Neural crest cell (in vitro differentiated cells): ENCODE results near the gene LIMK2. TPM values are rescaled to one million over a fixed set of nuclear protein-coding genes. Genes with fewer than 3 reads are reported as not detected.
A peak's percentile ranks its signal among the peaks of the same experiment; 100 is the strongest.
"Not testable (repeated sequence)": the region's sequence is repeated elsewhere in the genome, so short reads cannot be mapped to it uniquely, and the experiment has no call there.

ENCODE experiments used
- DNase-seq: peaks from one replicate; pipeline ENCODE4 v3.0.0; 2021; ENCODE audit warnings: low read depth, mixed read lengths, low spot score
- H3K27ac Mint-ChIP-seq: one replicate; pipeline ENCODE4 v1.8.0; 2021; ENCODE audit warnings: mild to moderate bottlenecking, mixed read lengths; ENCODE audit not compliant: unreplicated experiment
- H3K27me3 Mint-ChIP-seq: 2 replicates; pipeline ENCODE4 v1.8.0; 2021; ENCODE audit warnings: low read depth, mild to moderate bottlenecking, mixed read lengths
- H3K36me3 Mint-ChIP-seq: 2 replicates; pipeline ENCODE4 v1.8.0; 2021; ENCODE audit warnings: low read depth, mild to moderate bottlenecking, mixed read lengths
- H3K4me1 Mint-ChIP-seq: 2 replicates; pipeline ENCODE4 v1.8.0; 2021; ENCODE audit warnings: mixed read lengths
- H3K4me3 Mint-ChIP-seq: one replicate; pipeline ENCODE4 v1.8.0; 2021; ENCODE audit warnings: mild to moderate bottlenecking, mixed read lengths
- H3K9me3 Mint-ChIP-seq: 2 replicates; pipeline ENCODE4 v1.8.0; 2021; ENCODE audit warnings: mixed read lengths
- CTCF ChIP-seq: fragments of 200-600 bp; sonication (generic); conservative IDR thresholded peaks from 2 replicates; pipeline ENCODE4 v1.5.0; 2021; ENCODE audit warnings: antibody characterized with exemption, mild to moderate bottlenecking
- total RNA-seq: library from RNA; stranded (reverse); gene quantifications from 2 replicates; pipeline ENCODE4 v1.2.1, GENCODE V29; 2021

Gene LIMK2
- total RNA-seq, 1 donor from 2014 or later = 35.1 TPM

- no peaks in the 10 kb centered on the region for H3K9me3 Mint-ChIP-seq
- TF ChIP-seq CTCF = no peak
- peaks cover 23% of the 10 kb centered on the region for H3K4me1 Mint-ChIP-seq
- H3K4me3 Mint-ChIP-seq = no peak overlapping the region
- DNase-seq = no peak
- H3K27ac Mint-ChIP-seq = no peak overlapping the region
- H3K27me3 Mint-ChIP-seq = no peaks in the 10 kb centered on the region
- H3K36me3 Mint-ChIP-seq = no peaks in the 10 kb centered on the region
Observed at GRCh38 chr22:31244046-31244942, 32.2 kb downstream of the LIMK2 start.

GRCh38 chr22:31244943-31245451 lies 32.9 kb downstream of the LIMK2 start:
- Mint-ChIP-seq H3K4me1 (peaks cover 25% of the 10 kb centered on the region), H3K4me3 (no peak overlapping the region), H3K36me3 (no peaks in the 10 kb centered on the region), H3K27ac (no peak overlapping the region), H3K9me3 (no peaks in the 10 kb centered on the region), H3K27me3 (no peaks in the 10 kb centered on the region)
- no peak for TF ChIP-seq CTCF
- no peak for DNase-seq

- peaks cover 33% of the 10 kb centered on the region for H3K4me1 Mint-ChIP-seq
- H3K36me3 Mint-ChIP-seq, H3K9me3 Mint-ChIP-seq, H3K27ac Mint-ChIP-seq, H3K27me3 Mint-ChIP-seq, H3K4me3 Mint-ChIP-seq, DNase-seq: not testable (repeated sequence)
Observed at GRCh38 chr22:31245998-31246397, 33.9 kb downstream of the LIMK2 start.

- no peak for TF ChIP-seq CTCF
- H3K27me3 Mint-ChIP-seq = no peaks in the 10 kb centered on the region
- no peaks in the 10 kb centered on the region for H3K36me3 Mint-ChIP-seq
- no peak overlapping the region for H3K4me3 Mint-ChIP-seq
- H3K4me1 Mint-ChIP-seq = peaks cover 33% of the 10 kb centered on the region
- no peaks in the 10 kb centered on the region for H3K9me3 Mint-ChIP-seq
- H3K27ac Mint-ChIP-seq = peak overlapping the region; percentile 29
- no peak for DNase-seq
Observed at GRCh38 chr22:31246687-31247086, 34.6 kb downstream of the LIMK2 start.

GRCh38 chr22:31247726-31248125 lies 35.6 kb downstream of the LIMK2 start:
- Mint-ChIP-seq H3K27ac (peak overlapping the region; percentile 85), H3K36me3 (no peaks in the 10 kb centered on the region), H3K4me1 (peaks cover 33% of the 10 kb centered on the region), H3K9me3 (no peaks in the 10 kb centered on the region), H3K27me3 (no peaks in the 10 kb centered on the region), H3K4me3 (peak overlapping the region; percentile 86)
- no peak for TF ChIP-seq CTCF
- no peak for DNase-seq

GRCh38 chr22:31248138-31248745 lies 36.1 kb downstream of the LIMK2 start:
- peaks cover 33% of the 10 kb centered on the region for H3K4me1 Mint-ChIP-seq
- H3K9me3 Mint-ChIP-seq = no peaks in the 10 kb centered on the region
- peak; percentile 61 for DNase-seq
- H3K27ac Mint-ChIP-seq = peak overlapping the region; percentile 85
- H3K27me3 Mint-ChIP-seq = no peaks in the 10 kb centered on the region
- TF ChIP-seq CTCF = no peak
- no peaks in the 10 kb centered on the region for H3K36me3 Mint-ChIP-seq
- peak overlapping the region; percentile 86 for H3K4me3 Mint-ChIP-seq
